Endothelial cell of hepatic sinusoid (primary cell): ENCODE measurements around the gene CDKN2D.

Experiments used
- in situ Hi-C: cut with HindIII; loops from 2 replicates; pipeline ENCODE4 v1.10.0; 2017; ENCODE audit warnings: low sequenced_read_pairs

Gene CDKN2D

GRCh38 chr19:10568826-10569651, at the start of gene CDKN2D:
TSS of gene CDKN2D (minus strand) at chr19:10568979. CDS start at chr19:10568653, 326 bp downstream.
- in situ Hi-C loops = no loop called here

GRCh38 chr19:10617409-10618121, 48.8 kb upstream of the CDKN2D start:
- in situ Hi-C loops = no loop called here

- in situ Hi-C loops = no loop called here
These were observed 46.7 kb upstream of the CDKN2D start for GRCh38 chr19:10615429-10616023.

GRCh38 chr19:10612499-10613119, 43.8 kb upstream of the CDKN2D start:
- in situ Hi-C loops = loop anchor here (5.0 kb wide), 2 partner anchors 85 to 100 kb away; no protein-coding TSS in a partner anchor

GRCh38 chr19:10611907-10612306, 43.1 kb upstream of the CDKN2D start:
- in situ Hi-C loops = loop anchor here (5.0 kb wide), 2 partner anchors 85 to 100 kb away; no protein-coding TSS in a partner anchor

- in situ Hi-C loops = no loop called here
These were observed 35.7 kb upstream of the CDKN2D start for GRCh38 chr19:10604460-10604980.

GRCh38 chr19:10603873-10604459, 35.2 kb upstream of the CDKN2D start:
- in situ Hi-C loops = no loop called here

GRCh38 chr19:10603084-10603872, 34.5 kb upstream of the CDKN2D start:
- in situ Hi-C loops = no loop called here

GRCh38 chr19:10602330-10603083, 33.7 kb upstream of the CDKN2D start:
- in situ Hi-C loops = no loop called here

GRCh38 chr19:10601999-10602329, 33.2 kb upstream of the CDKN2D start:
- in situ Hi-C loops = no loop called here

- in situ Hi-C loops = no loop called here
These were observed 31.4 kb upstream of the CDKN2D start for GRCh38 chr19:10600149-10600548.

GRCh38 chr19:10593820-10594637, 25.2 kb upstream of the CDKN2D start:
- in situ Hi-C loops = no loop called here

- in situ Hi-C loops = no loop called here
These were observed 24.4 kb upstream of the CDKN2D start for GRCh38 chr19:10593148-10593547.

GRCh38 chr19:10587839-10588150, 19.0 kb upstream of the CDKN2D start:
- in situ Hi-C loops = no loop called here

GRCh38 chr19:10587022-10587838, 18.5 kb upstream of the CDKN2D start, which contains the start of gene AP1M2:
TSS of gene AP1M2 (minus strand) at chr19:10587312. CDS start at chr19:10587231, 81 bp downstream.
- in situ Hi-C loops = no loop called here

- in situ Hi-C loops = no loop called here
These were observed 17.6 kb upstream of the CDKN2D start for GRCh38 chr19:10586396-10586795.

- in situ Hi-C loops = no loop called here
These were observed 14.4 kb upstream of the CDKN2D start for GRCh38 chr19:10583036-10583776.
